ENCODE measurements around the gene DYNLT4. TPM values are rescaled to one million over a fixed set of nuclear protein-coding genes. Genes with fewer than 3 reads are reported as not detected.
A peak's percentile ranks its signal among the peaks of the same experiment; 100 is the strongest.

Gene DYNLT4
- total and polyA plus RNA-seq, 2 of the 13 experiments (the other 11 are each of a cell fraction or from before 2014, with no cell fraction given), result 0.77 TPM; not detected in 1

DNA sequence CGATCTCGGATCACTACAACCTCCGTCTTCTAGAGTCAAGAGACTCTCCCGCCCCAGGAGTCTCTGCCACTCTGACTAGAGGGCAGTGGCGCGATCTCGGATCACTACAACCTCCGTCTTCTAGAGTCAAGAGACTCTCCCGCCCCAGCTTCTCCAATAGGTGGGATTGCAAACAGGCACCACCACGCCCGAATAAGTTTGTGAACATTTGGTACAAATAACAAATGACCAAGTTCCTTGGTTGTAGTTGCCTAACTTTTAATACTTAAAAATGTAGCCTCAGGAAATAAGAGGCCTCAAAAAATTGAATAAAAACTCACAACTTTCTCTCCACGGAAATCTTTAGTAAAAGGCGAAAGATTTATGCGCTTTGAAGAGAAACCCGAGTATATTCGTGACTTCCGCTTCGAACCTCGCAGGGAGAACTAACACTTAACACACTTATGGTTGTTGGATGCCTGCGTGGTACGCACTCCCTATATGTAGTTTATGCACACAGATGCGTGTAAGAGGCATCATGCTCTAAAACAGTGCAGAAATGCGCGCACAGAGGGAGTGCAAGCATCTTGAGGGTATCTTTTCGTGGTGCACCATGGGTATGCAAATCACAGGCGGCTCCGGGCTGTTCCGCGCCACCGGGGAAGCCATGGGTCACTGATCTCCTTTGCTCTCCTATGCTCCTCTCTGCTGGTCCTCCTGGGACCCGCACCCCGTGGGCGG, 12.6 kb upstream of the DYNLT4 start:
- Histone ChIP-seq H3K79me2 (ENCODE audit: insufficient read depth, low read length) (no peaks in the 10 kb centered on the region), H3K27ac (ENCODE audit: extremely low read length, insufficient read depth, low read length) (peak overlapping the region; percentile 100), H3K4me1 (ENCODE audit: insufficient read depth, low read length) (peaks cover 30% of the 10 kb centered on the region), H3K27me3 (ENCODE audit: control insufficient read depth in 1 of 2, insufficient read depth in 2 of 2, low read length in 2 of 2) (no peaks in the 10 kb centered on the region), H3K36me3 (replicated peaks in 1 of 2; ENCODE audit: control insufficient read depth in 1 of 2, insufficient read depth in 2 of 2, low read length in 2 of 2) (no peaks in the 10 kb centered on the region; a peak in 1 of 5 replicates), H3K4me3 (replicated peaks in 1 of 3; ENCODE audit: insufficient read depth in 1 of 3, low read depth in 2 of 3, low read length in 3 of 3) (peak overlapping the region; percentile 57 to 80 (median 64)), H3K9me3 (ENCODE audit: low read length) (no peaks in the 10 kb centered on the region), H3K4me2 (ENCODE audit: low read depth, low read length) (peak overlapping the region; percentile 87), H4K20me1 (ENCODE audit: insufficient read depth, low read length) (no peaks in the 10 kb centered on the region), H3K9ac (ENCODE audit: insufficient read depth, low read depth, low read length) (peak overlapping the region; percentile 99), H2AFZ (ENCODE audit: low read length) (peak overlapping the region; percentile 73)
- BruUV-seq (replicated peaks), result TSS peak; percentile 94
- CTCF ChIA-PET (ENCODE audit: low intra/inter-chr PET ratio, low total read pairs), result no interaction called here
- peak; percentile 92 for FAIRE-seq
- peak; percentile 89 for ATAC-seq
- intact Hi-C loops (cut with micrococcal nuclease; ENCODE audit: unreplicated experiment) (loop anchor here (5.0 to 10.0 kb wide), 2 partner anchors 37 to 485 kb away; no protein-coding TSS in a partner anchor), in situ Hi-C loops (cut with HindIII; ENCODE audit: extremely low pct_ligation_motif_present, low pct_unique_long_range_greater_than_20kb) (no loop called here)
- DNase-seq (ENCODE audit: low spot score), result peak; percentile 90
- POLR2A ChIA-PET, result interaction anchor here (0.8 to 11.3 kb wide), 31 partner anchors 7 to 680 kb away, joined by 3 to 570 read pairs (median 7); partner anchors contain the start of genes ARMH1, BEST4, BTBD19 and CCDC163
- 3% methylated on average over 19 of the region's 33 CpGs for WGBS (ENCODE audit: low lambda C conversion rate)
- TF ChIP-seq SOX5 (CRISPR knock-in tag; IDR thresholded peaks at IDR 0.05; ENCODE audit: borderline replicate concordance), result peak; percentile 54; the same call in 1 of the 2 replicates
- peak; percentile 80; the same call in 1 of the 2 replicates for TF ChIP-seq ZMAT3 (CRISPR knock-in tag; conservative IDR thresholded peaks at IDR 0.05)
- TF ChIP-seq, protein P1, sequence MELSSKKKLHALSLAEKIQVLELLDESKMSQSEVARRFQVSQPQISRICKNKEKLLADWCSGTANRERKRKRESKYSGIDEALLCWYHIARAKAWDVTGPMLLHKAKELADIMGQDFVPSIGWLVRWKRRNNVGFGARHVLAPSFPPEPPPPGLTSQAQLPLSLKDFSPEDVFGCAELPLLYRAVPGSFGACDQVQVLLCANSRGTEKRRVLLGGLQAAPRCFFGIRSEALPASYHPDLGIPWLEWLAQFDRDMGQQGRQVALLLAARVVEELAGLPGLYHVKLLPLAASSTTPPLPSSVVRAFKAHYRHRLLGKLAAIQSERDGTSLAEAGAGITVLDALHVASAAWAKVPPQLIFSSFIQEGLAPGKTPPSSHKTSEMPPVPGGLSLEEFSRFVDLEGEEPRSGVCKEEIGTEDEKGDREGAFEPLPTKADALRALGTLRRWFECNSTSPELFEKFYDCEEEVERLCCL (CRISPR knock-in tag; IDR thresholded peaks at IDR 0.05; ENCODE audit: borderline replicate concordance), result 0 out of 2 replicates have a peak, but pooled peaks have one; percentile 63
- TF ChIP-seq, protein P2, sequence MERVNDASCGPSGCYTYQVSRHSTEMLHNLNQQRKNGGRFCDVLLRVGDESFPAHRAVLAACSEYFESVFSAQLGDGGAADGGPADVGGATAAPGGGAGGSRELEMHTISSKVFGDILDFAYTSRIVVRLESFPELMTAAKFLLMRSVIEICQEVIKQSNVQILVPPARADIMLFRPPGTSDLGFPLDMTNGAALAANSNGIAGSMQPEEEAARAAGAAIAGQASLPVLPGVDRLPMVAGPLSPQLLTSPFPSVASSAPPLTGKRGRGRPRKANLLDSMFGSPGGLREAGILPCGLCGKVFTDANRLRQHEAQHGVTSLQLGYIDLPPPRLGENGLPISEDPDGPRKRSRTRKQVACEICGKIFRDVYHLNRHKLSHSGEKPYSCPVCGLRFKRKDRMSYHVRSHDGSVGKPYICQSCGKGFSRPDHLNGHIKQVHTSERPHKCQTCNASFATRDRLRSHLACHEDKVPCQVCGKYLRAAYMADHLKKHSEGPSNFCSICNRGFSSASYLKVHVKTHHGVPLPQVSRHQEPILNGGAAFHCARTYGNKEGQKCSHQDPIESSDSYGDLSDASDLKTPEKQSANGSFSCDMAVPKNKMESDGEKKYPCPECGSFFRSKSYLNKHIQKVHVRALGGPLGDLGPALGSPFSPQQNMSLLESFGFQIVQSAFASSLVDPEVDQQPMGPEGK (CRISPR knock-in tag; IDR thresholded peaks at IDR 0.05), result no peak
- TF ChIP-seq, protein P3, sequence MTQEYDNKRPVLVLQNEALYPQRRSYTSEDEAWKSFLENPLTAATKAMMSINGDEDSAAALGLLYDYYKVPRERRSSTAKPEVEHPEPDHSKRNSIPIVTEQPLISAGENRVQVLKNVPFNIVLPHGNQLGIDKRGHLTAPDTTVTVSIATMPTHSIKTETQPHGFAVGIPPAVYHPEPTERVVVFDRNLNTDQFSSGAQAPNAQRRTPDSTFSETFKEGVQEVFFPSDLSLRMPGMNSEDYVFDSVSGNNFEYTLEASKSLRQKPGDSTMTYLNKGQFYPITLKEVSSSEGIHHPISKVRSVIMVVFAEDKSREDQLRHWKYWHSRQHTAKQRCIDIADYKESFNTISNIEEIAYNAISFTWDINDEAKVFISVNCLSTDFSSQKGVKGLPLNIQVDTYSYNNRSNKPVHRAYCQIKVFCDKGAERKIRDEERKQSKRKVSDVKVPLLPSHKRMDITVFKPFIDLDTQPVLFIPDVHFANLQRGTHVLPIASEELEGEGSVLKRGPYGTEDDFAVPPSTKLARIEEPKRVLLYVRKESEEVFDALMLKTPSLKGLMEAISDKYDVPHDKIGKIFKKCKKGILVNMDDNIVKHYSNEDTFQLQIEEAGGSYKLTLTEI (CRISPR knock-in tag; conservative IDR thresholded peaks at IDR 0.05), result no peak; the same call in 1 of the 2 replicates
- no peak for TF ChIP-seq ZFP82 (CRISPR knock-in tag; IDR thresholded peaks at IDR 0.05; ENCODE audit: borderline replicate concordance)
- TF ChIP-seq MATR3 (CRISPR knock-in tag; IDR thresholded peaks at IDR 0.05), result no peak
- TF ChIP-seq EP300 (IDR thresholded peaks at IDR 0.05; ENCODE audit: low read depth in 2 of 2, low read length in 2 of 2), result peak; percentile 64 to 75; a peak in 2 of 4 replicates
- TF ChIP-seq EP300 (CRISPR knock-in tag; IDR thresholded peaks at IDR 0.05; ENCODE audit: borderline replicate concordance), result peak; percentile 55
- TF ChIP-seq ZNF124 (CRISPR knock-in tag; IDR thresholded peaks at IDR 0.05), result peak; percentile 84; the same call in 1 of the 2 replicates
- TF ChIP-seq POLR2A (IDR thresholded peaks at IDR 0.05; ENCODE audit: insufficient read depth in 1 of 2, low read depth in 2 of 2, low read length in 2 of 2), result peak in 1 of 2 experiments; percentile 100; a peak in 2 of 4 replicates
- TF ChIP-seq, protein P4, sequence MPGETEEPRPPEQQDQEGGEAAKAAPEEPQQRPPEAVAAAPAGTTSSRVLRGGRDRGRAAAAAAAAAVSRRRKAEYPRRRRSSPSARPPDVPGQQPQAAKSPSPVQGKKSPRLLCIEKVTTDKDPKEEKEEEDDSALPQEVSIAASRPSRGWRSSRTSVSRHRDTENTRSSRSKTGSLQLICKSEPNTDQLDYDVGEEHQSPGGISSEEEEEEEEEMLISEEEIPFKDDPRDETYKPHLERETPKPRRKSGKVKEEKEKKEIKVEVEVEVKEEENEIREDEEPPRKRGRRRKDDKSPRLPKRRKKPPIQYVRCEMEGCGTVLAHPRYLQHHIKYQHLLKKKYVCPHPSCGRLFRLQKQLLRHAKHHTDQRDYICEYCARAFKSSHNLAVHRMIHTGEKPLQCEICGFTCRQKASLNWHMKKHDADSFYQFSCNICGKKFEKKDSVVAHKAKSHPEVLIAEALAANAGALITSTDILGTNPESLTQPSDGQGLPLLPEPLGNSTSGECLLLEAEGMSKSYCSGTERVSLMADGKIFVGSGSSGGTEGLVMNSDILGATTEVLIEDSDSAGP (CRISPR knock-in tag; IDR thresholded peaks at IDR 0.05; ENCODE audit: borderline replicate concordance), result peak; percentile 94
- TF ChIP-seq KMT2A (CRISPR knock-in tag; IDR thresholded peaks at IDR 0.05), result peak; percentile 37
- TF ChIP-seq, protein P5, sequence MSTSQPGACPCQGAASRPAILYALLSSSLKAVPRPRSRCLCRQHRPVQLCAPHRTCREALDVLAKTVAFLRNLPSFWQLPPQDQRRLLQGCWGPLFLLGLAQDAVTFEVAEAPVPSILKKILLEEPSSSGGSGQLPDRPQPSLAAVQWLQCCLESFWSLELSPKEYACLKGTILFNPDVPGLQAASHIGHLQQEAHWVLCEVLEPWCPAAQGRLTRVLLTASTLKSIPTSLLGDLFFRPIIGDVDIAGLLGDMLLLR (CRISPR knock-in tag; IDR thresholded peaks at IDR 0.05), result 0 out of 2 replicates have a peak, but pooled peaks have one; percentile 55
- peak; percentile 74 for TF ChIP-seq ZNF205 (CRISPR knock-in tag; IDR thresholded peaks at IDR 0.05)
